HG03342 (cell line): ENCODE measurements around the gene PCK2.

Source experiments
- ATAC-seq: cut with Tn5 transposase; IDR thresholded peaks from one replicate; pipeline ENCODE4 v1.9.1; 2021; ENCODE audit warnings: mild to moderate bottlenecking, moderate library complexity; ENCODE audit not compliant: unreplicated experiment

PCK2 gene

DNA sequence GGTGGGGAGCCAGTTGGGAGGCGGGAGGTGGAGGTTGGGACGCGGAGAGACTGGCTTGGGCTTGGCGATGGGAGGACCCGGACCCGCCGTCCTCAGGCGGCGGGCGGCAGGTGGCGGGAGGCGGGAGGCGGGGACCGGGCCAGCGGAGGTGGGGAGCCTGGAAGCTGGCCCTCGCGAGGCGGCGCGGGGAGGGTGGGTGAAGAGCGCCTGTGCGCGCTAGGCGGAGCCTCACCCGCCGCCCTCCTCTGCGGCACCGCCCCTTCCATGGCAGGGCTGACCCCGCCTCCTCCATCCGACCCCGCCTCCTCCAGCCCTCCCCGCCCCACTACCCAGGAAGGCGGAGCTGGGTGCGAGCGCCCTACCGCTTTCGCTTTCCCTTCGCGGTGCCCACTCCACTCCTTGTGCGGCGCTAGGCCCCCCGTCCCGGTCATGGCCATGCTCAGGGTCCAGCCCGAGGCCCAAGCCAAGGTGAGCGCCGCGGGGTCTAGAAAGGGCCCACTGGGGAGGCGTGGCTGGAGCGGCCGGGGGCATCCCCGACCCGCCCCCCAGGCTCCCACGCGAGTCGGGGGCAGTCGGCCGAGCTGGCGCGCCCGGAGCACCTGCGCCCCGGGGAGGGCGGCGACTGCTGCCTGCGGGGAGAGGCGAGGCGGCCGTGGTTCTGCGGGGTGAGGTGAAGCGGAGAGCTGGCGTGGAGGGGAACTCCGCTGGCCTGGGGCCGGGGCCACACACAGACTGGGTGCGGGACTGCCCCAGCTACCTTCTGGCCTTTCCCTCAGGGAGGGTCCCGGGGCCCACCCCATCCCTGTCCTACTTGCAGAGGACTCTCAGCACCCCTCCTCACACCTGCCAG lies 41.9 kb downstream of the PCK2 start, which contains the start of gene PSME1:
PSME1 (plus strand) TSS at position 361 of the 850 bp plus-strand sequence; CDS start at position 430, 69 bp downstream.
- ATAC-seq: peak; percentile 83

DNA sequence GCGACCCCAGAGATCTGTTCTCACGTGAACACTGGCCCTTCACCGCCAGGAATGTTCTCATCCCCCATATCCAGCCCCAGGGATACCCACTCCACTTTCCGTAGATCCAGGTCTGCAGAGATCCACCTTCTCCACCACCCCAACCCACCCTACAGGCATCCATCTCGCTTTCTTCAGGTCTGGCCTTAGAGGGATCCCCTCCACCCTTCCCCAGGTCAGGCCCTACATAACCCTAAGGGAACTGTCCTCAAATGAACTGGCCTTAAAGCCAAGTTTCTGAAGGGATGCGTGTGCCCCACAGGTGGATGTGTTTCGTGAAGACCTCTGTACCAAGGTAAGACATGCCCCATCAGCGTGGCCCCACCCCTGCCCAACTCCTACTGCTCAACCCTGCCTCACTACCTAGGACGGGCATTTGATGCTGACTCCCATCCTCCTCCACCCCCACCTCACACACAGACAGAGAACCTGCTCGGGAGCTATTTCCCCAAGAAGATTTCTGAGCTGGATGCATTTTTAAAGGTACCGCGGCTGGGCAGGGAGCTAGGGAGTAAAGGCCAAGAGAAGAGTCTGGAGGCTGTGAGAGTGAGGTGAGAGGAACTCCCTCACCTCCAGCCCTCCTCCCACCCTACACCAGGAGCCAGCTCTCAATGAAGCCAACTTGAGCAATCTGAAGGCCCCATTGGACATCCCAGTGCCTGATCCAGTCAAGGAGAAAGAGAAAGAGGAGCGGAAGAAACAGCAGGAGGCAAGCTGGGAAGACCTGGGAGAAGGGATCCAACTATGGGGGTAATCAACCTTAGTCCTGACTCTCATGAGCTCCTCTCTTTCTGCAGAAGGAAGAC lies 42.8 kb downstream of the PCK2 start:
- ATAC-seq: no peak

DNA sequence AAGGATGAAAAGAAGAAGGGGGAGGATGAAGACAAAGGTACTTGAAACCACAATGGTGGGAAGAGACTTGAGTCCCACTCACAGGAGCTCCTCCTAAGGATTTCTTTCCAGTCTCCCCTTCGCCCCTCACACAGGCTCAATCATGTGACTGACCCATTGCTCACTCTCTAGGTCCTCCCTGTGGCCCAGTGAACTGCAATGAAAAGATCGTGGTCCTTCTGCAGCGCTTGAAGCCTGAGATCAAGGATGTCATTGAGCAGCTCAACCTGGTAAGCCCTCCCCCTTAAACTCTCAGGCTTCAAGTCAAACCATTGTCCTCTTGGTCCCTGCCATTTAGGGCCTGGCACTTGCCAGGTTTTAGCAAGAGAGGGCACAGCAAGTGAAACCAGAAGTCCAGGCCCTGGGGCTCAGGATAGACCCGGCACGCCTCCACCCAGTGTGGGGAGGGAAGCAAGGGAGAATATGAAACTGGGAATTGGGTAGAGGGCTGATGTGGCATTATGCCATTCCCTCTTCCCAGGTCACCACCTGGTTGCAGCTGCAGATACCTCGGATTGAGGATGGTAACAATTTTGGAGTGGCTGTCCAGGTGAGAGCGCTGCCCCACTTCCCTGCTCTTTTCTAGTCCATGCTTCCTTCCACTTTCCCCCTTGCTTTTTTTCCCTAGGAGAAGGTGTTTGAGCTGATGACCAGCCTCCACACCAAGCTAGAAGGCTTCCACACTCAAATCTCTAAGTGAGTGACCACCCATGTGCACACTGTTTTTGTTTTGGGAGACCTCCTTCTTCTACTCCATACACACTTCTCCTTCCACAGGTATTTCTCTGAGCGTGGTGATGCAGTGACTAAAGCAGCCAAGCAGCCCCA lies 43.7 kb downstream of the PCK2 start:
- ATAC-seq: no peak

GRCh38 chr14:24138396-24139271 lies 44.5 kb downstream of the PCK2 start:
- no peak for ATAC-seq

GRCh38 chr14:24139272-24139934 lies 45.3 kb downstream of the PCK2 start:
- no peak for ATAC-seq

- peak; percentile 82 for ATAC-seq
These were observed 47.2 kb downstream of the PCK2 start, which contains the start of gene EMC9 for GRCh38 chr14:24141097-24141880. Gene EMC9, minus strand, starts transcription at chr14:24141591. Its CDS starts 287 bp downstream, at chr14:24141304.

- ATAC-seq: no peak
These were observed 49.4 kb downstream of the PCK2 start for GRCh38 chr14:24143511-24143910.

DNA sequence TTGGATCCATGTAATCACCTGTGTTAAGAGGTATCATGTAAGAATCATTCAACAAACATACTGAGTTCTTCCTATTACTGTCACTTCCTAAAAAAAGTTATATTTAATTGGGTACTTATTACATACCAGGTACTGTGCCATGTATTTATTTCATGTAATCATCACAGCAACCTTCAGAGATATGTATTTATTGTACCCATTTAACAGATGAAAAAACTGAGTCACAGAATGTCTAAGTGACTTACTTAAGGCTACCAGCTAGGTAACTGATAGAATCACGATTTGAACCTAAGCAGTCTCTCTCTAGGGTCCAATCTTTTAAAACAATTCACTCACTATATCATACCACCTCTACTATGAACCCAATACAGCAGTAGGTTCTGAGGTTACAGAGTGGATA lies 50.3 kb downstream of the PCK2 start:
- ATAC-seq: no peak

GRCh38 chr14:24145219-24145618 lies 51.1 kb downstream of the PCK2 start:
- ATAC-seq: no peak

DNA sequence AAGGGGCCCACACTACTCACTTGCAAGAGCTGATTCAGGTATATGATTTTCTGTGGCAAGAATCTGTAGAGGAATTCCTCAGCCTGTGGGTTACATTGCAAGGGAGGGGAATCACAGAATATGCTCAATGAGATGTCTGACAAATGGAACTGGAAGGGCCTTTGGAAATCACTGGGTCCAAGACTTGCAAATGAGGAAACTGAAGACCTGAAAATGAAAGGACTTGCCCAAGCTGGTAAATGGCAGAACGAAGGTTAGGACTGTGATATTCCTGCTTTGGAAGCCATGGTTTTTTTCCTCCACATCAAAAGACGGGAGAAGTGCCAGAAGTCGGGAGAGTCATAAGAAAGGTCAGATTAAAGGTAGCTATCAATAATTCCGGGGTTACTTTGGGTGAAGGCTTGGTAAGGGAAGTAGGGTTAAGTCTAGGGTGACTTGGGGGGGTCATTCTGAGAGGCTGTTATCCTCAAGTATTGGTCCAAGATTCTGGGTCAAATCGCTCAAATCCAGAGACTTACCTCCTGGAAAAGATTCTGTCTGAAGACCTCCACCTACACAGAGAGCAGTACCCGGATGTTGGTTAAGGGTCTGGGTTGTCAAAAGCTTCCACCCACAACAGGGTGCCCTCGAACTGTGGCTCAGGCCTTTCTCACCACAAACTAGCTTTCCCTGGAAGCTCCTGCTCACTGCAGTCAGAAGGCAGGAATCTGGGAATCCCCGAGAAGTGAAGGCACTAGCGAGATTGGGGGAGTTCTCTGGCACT lies 51.8 kb downstream of the PCK2 start:
- no peak for ATAC-seq

GRCh38 chr14:24146453-24146977 lies 52.4 kb downstream of the PCK2 start, which contains the start of gene PSME2:
Gene PSME2, minus strand, starts transcription at chr14:24146610. Its CDS starts 29 bp downstream, at chr14:24146581.
- ATAC-seq: peak; percentile 55

GRCh38 chr14:24146978-24147760 lies 53.1 kb downstream of the PCK2 start, which contains the start of gene RNF31:
Gene RNF31, plus strand, starts transcription at chr14:24147498. Its CDS starts 201 bp downstream, at chr14:24147699.
- ATAC-seq: peak; percentile 80

DNA sequence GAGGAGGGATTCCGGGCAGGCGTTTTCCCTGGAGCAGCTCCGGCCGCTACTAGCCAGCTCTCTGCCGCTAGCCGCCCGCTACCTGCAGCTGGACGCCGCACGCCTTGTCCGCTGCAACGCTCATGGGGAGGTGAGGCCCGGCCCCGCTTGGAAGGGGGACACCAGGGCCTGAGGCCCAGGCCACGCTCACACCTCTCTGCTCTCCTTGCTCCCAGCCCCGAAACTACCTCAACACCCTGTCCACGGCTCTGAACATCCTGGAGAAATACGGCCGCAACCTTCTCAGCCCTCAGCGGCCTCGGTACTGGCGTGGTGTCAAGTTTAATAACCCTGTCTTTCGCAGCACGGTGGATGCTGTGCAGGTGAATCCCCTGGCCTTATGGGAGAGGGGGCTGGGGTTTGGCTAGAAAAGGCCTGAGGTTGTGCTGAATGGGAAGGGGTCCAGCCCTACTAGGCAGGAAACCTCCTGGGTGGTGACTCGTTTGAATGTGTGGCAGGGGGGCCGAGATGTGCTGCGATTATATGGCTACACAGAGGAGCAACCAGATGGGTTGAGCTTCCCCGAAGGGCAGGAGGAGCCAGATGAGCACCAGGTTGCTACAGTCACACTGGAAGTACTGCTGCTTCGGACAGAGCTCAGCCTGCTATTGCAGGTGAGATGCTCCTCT lies 53.8 kb downstream of the PCK2 start:
- ATAC-seq: no peak

GRCh38 chr14:24149302-24149969 lies 55.3 kb downstream of the PCK2 start:
- ATAC-seq: no peak

GRCh38 chr14:24150061-24150460 lies 56.0 kb downstream of the PCK2 start:
- ATAC-seq: no peak
